DMS 273 (cell line): ENCODE measurements around the gene DNAJC17.
A peak's percentile ranks its signal among the peaks of the same experiment; 100 is the strongest.

Source experiments
- DNase-seq: peaks from one replicate; lab custom pipeline; 2025; ENCODE audit not compliant: unreplicated experiment; lab: John Stamatoyannopoulos, UW

DNAJC17 gene

GRCh38 chr15:40793216-40793989 lies 13.9 kb downstream of the DNAJC17 start:
- peak; percentile 17 for DNase-seq

DNA sequence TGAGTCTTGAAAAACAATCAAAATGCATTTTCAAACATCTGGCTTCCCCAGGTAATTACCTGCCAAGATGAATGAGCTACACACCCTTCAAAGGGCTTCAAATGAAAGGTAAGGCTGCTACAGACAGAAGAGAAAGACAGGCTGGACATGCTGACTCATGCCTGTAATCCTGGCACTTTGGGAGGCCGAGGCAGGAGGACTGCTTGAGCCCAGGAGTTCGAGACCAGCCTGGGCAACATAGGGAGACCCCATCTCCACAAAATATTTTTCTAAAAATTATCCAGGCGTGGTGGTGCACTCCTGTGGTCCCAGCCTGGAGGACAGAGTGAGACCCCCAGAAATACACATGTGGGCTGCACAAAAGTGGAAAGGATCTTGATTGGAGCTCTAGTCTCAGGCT lies 14.9 kb downstream of the DNAJC17 start:
- DNase-seq: no peak

GRCh38 chr15:40790718-40791117 lies 16.6 kb downstream of the DNAJC17 start:
- DNase-seq: no peak

GRCh38 chr15:40789999-40790398 lies 17.3 kb downstream of the DNAJC17 start:
- DNase-seq: no peak

GRCh38 chr15:40789119-40789518 lies 18.2 kb downstream of the DNAJC17 start:
- no peak for DNase-seq

- DNase-seq: no peak
Measured at GRCh38 chr15:40787991-40788390, 19.3 kb downstream of the DNAJC17 start.

GRCh38 chr15:40787344-40787841 lies 19.9 kb downstream of the DNAJC17 start:
- no peak for DNase-seq

GRCh38 chr15:40785814-40786213 lies 21.5 kb downstream of the DNAJC17 start:
- no peak for DNase-seq

DNA sequence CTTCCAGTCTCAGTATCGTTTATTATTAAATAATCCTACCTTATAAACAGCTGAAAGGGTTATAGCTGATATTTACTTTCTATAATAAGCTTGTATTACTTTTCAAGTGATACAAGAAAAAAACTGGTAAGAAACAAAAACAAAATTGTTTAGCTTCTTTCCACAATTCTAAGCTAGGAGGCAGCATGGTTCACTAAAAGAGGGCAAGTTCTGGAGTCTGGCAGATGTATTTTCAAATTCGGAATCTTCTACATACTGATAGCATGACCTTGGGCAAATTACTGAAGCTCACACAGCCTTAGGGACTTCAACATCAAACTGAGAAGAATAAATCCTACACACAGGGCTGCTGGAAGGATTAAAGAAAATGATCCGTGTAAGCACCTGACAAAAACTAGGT lies 22.1 kb downstream of the DNAJC17 start:
- no peak for DNase-seq

DNA sequence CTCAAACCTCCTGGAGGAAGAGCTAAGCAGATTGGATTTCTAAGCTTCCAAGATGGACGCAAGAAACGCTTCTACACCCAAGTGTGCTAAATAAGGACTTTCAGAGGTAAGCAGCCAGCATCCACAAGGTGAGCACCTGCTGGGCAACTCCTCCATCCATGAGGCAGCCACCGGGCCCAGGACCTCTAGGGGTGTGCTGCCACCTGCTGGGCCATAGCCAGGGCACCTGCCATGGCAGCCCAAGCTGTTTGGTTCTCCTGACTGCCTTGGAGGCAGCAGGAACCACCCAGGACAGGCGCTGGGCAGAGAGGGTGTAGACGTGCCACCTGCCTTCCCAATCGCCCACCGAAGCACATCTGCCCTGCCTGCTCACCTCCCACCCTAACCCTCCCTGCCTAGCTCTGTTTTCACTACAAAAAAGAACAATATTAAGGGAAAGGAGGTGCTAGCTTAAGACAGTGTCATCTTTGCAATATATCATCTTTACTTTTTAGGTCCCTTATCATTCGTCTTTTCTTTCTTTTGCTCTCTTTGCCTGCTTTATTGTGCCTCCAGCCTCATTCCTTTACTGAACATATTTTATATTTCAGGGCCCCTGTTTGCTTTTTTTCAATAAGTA lies 24.6 kb downstream of the DNAJC17 start:
- peak; percentile 74 for DNase-seq

DNA sequence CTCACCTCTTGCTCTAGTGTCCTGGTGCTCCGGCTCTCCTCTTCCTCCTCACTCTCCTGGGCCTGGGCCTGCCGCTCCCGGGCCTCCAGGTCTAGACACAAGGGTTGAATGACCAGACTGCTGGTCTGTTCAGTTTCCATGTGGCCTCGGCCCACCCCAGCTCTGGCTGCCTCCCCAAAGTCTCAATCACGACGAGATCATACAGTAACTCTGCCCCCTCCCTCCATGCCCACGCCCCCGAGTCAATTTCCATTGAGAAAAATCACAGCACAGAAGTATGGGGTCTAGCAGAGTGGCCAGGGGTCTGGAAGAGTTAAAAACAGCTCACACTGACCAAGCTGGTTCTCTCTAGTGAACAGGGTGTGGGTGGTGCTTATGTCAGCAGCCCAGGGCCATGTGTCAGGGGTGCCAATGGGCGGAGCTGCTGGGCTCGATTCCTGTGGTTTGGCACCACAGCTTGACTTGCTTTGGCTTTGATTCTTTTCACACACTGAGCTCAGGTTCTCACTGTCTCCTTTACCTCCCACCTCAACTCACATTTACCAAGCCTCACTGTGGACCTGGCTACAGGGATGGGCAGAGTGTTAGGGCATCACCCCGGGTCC lies 30.6 kb downstream of the DNAJC17 start:
- peak; percentile 14 for DNase-seq

DNA sequence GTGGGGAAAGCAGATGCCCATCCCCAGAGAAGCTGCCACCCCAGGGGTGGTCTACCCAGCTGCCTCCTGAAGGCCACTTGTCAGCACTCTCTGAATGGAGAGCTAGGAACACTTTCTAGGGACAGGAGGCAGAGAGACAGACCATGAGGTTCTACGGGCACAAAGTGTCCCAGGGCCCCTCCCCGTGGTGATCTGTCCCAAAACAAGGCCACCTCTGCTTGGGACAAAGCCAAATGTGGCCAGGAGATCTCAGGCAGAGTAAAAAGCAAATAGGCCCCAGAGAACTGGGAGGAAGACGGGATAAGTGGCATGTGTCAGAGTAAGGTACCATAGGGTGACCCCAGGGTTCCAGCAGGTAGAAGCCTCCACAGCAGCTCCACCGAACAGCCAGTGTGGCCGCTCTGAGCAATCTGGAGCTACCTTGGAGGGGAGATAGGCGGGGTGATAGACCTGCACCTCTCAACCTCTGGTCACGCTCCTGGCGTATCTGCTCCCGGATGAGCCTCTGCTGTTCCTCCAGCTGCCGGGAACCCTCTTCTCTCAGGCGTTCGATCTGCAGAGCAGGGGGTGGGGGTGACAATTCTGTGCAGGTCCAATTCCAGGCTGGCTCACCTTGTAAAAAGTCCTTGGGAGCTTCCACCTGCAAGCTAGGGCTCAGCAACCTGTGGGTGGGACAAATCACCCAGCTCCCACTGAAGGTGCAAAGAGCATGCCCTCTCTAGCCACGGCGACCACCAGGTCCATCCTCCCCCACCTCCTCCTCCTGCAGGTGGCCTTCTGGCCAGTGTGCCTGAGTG lies 31.3 kb downstream of the DNAJC17 start:
- no peak for DNase-seq

DNA sequence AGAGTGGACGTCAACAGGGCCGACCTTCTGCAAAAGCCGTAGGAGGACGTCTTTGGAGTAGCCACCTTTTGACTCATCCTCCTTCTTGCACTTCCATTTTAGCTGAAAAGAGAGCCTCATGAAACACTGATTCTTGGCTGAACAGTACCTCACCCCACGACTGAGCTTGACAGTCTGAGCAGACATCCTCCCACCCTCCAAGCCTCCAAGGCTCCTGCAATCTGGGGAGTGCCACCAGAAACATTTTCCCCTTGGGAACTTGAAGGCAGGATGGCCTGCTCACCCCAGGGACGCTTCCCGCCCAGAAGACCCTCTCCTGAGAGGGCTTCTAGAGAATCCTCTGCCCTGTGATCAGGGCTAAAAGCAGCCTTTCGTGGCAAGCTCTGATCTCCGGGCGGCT lies 32.3 kb downstream of the DNAJC17 start:
- no peak for DNase-seq

- DNase-seq: no peak
Measured at GRCh38 chr15:40773902-40774301, 33.4 kb downstream of the DNAJC17 start.

- DNase-seq: no peak
Measured at GRCh38 chr15:40773496-40773895, 33.8 kb downstream of the DNAJC17 start.

DNA sequence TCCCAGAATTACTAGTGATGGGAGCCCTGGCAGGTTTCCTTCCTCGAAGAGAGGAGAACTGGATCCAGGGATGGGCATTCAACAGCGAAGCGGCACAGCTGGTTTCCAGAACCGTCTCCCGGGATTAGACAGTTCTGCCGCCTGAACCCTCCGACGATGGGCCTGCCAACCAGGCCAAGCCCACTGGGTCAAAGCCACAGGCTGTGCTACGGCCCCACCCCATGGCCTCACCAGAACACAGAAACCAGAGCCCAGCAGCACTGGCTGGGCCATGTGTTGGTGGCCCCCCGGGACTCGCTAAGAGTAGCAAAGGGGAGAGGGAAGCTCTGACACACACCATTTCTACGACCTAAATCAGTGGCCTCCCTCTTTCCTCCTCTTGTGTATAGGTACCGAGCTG lies 35.3 kb downstream of the DNAJC17 start:
- DNase-seq: peak; percentile 17

- DNase-seq: no peak
Measured at GRCh38 chr15:40771242-40771641, 36.0 kb downstream of the DNAJC17 start.

DNA sequence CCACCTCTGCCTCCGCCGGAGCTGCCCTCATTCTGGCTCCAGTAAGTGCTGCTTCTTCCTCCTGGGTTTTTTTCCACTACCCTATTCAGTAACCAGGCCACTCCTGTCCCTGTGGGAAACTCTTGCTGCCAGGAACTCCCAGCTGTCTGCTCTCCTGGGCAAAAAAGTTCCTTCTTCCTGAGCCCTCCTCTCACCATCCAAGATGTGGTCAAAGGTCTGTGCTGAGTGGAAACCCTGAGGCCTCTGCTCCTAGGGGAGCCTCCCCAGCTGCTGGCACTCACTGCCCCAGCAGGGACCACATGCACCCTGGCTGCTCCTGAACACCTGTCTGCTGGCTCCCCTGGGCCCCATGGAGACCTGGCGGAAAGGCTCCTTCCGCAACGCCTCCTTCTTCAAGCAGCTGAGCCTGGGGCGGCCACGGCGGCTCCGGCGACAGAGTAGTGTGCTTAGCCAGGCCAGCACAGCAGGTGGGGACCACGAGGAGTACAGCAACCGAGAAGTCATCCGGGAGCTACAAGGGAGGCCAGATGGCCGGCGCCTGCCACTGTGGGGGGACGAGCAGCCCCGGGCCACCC lies 37.0 kb downstream of the DNAJC17 start:
- peak; percentile 67 for DNase-seq

DNA sequence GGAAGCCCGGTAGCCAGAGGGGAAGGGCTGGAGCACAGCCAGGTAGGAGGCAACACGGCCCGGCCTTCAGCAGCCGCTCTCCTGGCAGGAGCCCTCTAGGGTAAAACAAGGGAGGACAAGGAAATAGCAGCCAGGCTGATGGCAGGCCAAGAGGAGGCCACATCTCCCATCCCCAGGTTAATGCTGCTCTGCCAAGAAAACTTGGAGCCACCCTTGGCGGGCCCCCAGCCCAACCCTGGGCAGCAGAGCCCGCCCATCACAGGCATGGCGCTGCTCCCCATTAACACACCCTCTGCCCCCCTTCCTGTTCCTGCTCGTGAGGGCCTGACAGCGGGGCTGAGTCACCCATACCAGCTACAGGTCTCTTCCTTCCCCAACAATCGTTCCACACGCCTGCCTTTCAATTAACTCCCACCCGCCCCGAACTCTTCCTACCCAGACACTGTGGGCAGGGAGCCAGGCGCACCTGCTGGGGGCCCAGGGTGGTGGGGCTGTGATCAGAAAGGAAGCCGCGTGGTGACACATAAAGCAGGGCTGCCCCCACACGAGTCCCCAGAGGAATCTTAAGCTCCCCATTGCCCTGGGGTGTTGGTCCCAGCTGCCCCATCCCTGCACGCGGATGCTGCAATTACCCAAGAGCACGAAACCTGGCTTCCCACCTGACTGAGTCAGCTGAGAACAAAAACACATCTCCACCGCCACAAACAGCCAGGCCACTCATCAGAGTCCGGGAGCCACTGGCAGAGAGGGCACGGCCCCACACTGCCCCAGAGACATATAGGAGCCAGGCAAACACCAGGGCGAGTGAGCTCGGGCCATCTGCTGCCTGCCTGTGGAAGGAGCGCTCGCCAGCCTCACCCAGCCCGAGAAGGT lies 37.8 kb downstream of the DNAJC17 start, which contains the start of gene C15orf62:
Gene C15orf62, plus strand, starts transcription at position 707 of the 873 bp plus-strand sequence. CDS start 516 bp downstream, outside the sequence.
- peak; percentile 71 for DNase-seq
